Adrenal gland (tissue), 12 donors: ENCODE data around the gene DCLK2. TPM values are rescaled to one million over a fixed set of nuclear protein-coding genes. Genes with fewer than 3 reads are reported as not detected.

Source experiments
- DNase-seq, 7 donors: peaks; one replicate each; pipeline ENCODE4 v3.0.0-alpha.2; 2019 to 2020
- H3K27ac ChIP-seq, 5 donors: fragments of 200-600 bp; sonication (generic) in 4 of 5; 1 replicate in 3 of 5; 2 replicates in 2 of 5; pipeline versions ENCODE4 v1.5.1 to v1.8.0; 2016 to 2020; ENCODE audit warnings: mild to moderate bottlenecking in 1 of 5
- H3K27me3 ChIP-seq: fragments of 200-600 bp; 2 replicates; pipeline ENCODE4 v1.8.0; 2021
- H3K36me3 ChIP-seq, 2 donors: fragments of 200-600 bp; replicated peaks in 1 of 2; 1 replicate in 1 of 2; 2 replicates in 1 of 2; pipeline versions ENCODE4 v1.5.1 to v1.8.0; 2018 to 2022
- H3K4me1 ChIP-seq, 2 donors: fragments of 200-600 bp; replicated peaks in 1 of 2; 1 replicate in 1 of 2; 2 replicates in 1 of 2; pipeline versions ENCODE4 v1.5.1 to v1.8.0; 2018 to 2021
- H3K4me3 ChIP-seq, 4 donors: fragments of 200-600 bp; sonication (generic) in 3 of 4; one replicate each; pipeline ENCODE4 v1.5.1; 2016 to 2018
- H3K9me3 ChIP-seq, 3 donors: fragments of 200-600 bp; sonication (generic) in 1 of 3; replicated peaks in 1 of 3; 1 replicate in 2 of 3; 2 replicates in 1 of 3; pipeline versions ENCODE4 v1.5.1 to v1.8.0; 2016 to 2021
- CTCF ChIP-seq, 6 experiments: fragments of 450-650 bp in 4 of 6; fragments of 200-600 bp in 2 of 6; sonication (generic) in 1 of 6; IDR thresholded peaks; 1 replicate in 5 of 6; 2 replicates in 1 of 6; pipeline versions ENCODE4 v1.5.1 to v1.8.0; 2016 to 2021; ENCODE audit warnings: antibody characterized with exemption in 6 of 6, mild to moderate bottlenecking in 2 of 6, moderate library complexity in 1 of 6
- POLR2A ChIP-seq, 2 donors: fragments of 450-650 bp; IDR thresholded peaks; one replicate each; pipeline ENCODE4 v1.6.1; 2017; ENCODE audit warnings: antibody characterized with exemption in 2 of 2, mild to moderate bottlenecking in 2 of 2, moderate library complexity in 1 of 2
- WGBS, 4 donors: extraction: QIAGEN DNeasy Blood & Tissue Kit in 2 of 4; methylation state at CpG; one replicate each; pipeline versions ENCODE4 v1.1.5 to v1.1.7; 2013 to 2017; 5-methylcytosine and 5-hydroxymethylcytosine counted together
- intact Hi-C, 2 donors: fragments of 100-400 bp; cut with DNase I; formaldehyde crosslinking; loops; one replicate each; pipeline versions ENCODE4 v1.14.1 to v1.15.0; 2022 to 2023
- polyA plus RNA-seq, 3 donors: library from polyadenylated mRNA; stranded (reverse); fragments of 200-250 nt in 2 of 3; fragments of 350-450 nt in 1 of 3; fragmentation: Illumina TruSeq in 1 of 3; extraction: RNeasy Lipid Tissue Mini Kit (QIAGEN cat#74804) in 1 of 3; gene quantifications; one replicate each; pipeline ENCODE4 v1.2.3, GENCODE V29; 2013 to 2014
- total RNA-seq, 9 donors: library from RNA; depleted of rRNA in 4 of 9; stranded (reverse); fragments of >200 nt in 4 of 9; fragments of 120-200 nt in 1 of 9; fragmentation: NEBNext Ultra II Directional in 1 of 9; extraction: Animal tissue kit (Norgen Biotek cat#: 25700) in 1 of 9; gene quantifications; one replicate each; pipeline versions ENCODE4 v1.1.0 to v1.2.4, GENCODE V29; 2013 to 2023
- donor health status: healthy with polysubstance abuse.
- donor health status: Bipolar disorder and iron deficiency.
- donor health status: DM: yes; HTN: yes; CAD: no.
- donor health status: DM: no; HTN: no; CAD: no.
- donor health status: DM: no; HTN: no; CAD: no.
- donor health status: DM: yes; HTN: yes; CAD: no.

DCLK2 gene
- total and polyA plus RNA-seq, 12 donors = 2.9 to 11.4 (median 6.3) TPM

- no peaks in the 10 kb centered on the region for H3K4me1 ChIP-seq
- DNase-seq = no peak
- no peak overlapping the region for H3K27ac ChIP-seq
- no peaks in the 10 kb centered on the region for H3K9me3 ChIP-seq
- H3K4me3 ChIP-seq = no peak overlapping the region
- TF ChIP-seq CTCF (IDR thresholded peaks at IDR 0.05) (no peak), POLR2A (IDR thresholded peaks at IDR 0.05) (no peak)
- intact Hi-C loops = no loop called here
- WGBS, 4 donors = 79 to 89% (median 81%) methylated on average over 2 of the region's 2 CpGs
- H3K27me3 ChIP-seq = no peaks in the 10 kb centered on the region
- no peaks in the 10 kb centered on the region for H3K36me3 ChIP-seq
These were observed 211.0 kb downstream of the DCLK2 start for GRCh38 chr4:150289198-150289597.

GRCh38 chr4:150289881-150290280, 211.6 kb downstream of the DCLK2 start:
- no peak for TF ChIP-seq CTCF (IDR thresholded peaks at IDR 0.05)
- no peak for TF ChIP-seq POLR2A (IDR thresholded peaks at IDR 0.05)
- intact Hi-C loops = loop anchor here in 1 of 2 donors (10.0 kb wide), 1 partner anchor 575 kb away; no protein-coding TSS in a partner anchor
- Histone ChIP-seq H3K36me3 (no peaks in the 10 kb centered on the region), H3K4me3 (no peak overlapping the region), H3K27me3 (no peaks in the 10 kb centered on the region), H3K27ac (no peak overlapping the region), H3K9me3 (no peaks in the 10 kb centered on the region), H3K4me1 (no peaks in the 10 kb centered on the region)
- DNase-seq = no peak
- 88 to 96% (median 92%) methylated on average over 3 of the region's 3 CpGs for WGBS, 4 donors

DNA sequence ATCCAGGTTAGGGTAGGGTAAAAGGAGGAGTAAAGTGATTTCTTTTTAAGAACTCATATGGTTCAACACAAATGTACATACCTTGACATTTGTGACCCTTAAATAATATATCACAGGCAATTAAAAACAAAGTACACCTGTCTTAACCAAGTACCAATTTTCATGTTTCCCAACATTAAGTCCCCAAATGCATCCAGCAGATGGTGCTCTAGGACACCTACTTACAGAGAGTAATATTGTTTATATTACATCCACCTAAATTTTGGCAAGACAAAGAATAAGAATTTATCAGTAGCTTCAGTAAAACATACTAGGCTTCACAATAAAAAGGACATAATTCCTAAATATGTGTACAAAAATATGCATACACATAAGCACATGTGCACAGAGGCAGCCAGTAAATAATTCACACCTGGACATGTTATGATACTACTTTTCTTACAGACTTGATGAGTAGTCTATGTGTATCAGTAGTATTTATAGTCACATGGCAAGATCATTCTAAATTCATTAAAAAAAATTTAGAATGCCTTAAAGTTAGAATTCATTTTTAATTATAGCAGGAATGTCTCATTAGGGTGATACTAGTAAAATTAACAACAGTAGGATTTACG, 219.7 kb downstream of the DCLK2 start:
- 89 to 94% (median 92%) methylated on average over 1 of the region's 1 CpG for WGBS, 4 donors
- H3K4me1 ChIP-seq = peaks cover 0 to 6% of the 10 kb centered on the region in 2 donors
- DNase-seq = peak; percentile 28 to 83 (median 50)
- no peak overlapping the region for H3K4me3 ChIP-seq
- intact Hi-C loops = loop anchor here in 1 of 2 donors (10.0 kb wide), 1 partner anchor 567 kb away; no protein-coding TSS in a partner anchor
- no peaks in the 10 kb centered on the region for H3K27me3 ChIP-seq
- H3K27ac ChIP-seq = no peak overlapping the region
- no peaks in the 10 kb centered on the region for H3K36me3 ChIP-seq
- peak; percentile 29 to 76 (median 59) for TF ChIP-seq CTCF (IDR thresholded peaks at IDR 0.05)
- no peak for TF ChIP-seq POLR2A (IDR thresholded peaks at IDR 0.05)
- H3K9me3 ChIP-seq = no peaks in the 10 kb centered on the region

- Histone ChIP-seq H3K4me1 (peaks cover 0 to 6% of the 10 kb centered on the region in 2 donors), H3K36me3 (no peaks in the 10 kb centered on the region), H3K27me3 (no peaks in the 10 kb centered on the region), H3K9me3 (no peaks in the 10 kb centered on the region), H3K4me3 (no peak overlapping the region), H3K27ac (no peak overlapping the region)
- intact Hi-C loops = loop anchor here in 1 of 2 donors (10.0 kb wide), 1 partner anchor 565 kb away; no protein-coding TSS in a partner anchor
- 81 to 96% (median 93%) methylated on average over 4 of the region's 4 CpGs for WGBS, 4 donors
- TF ChIP-seq CTCF (IDR thresholded peaks at IDR 0.05) (no peak), POLR2A (IDR thresholded peaks at IDR 0.05) (no peak)
- DNase-seq = no peak
These were observed 221.6 kb downstream of the DCLK2 start for GRCh38 chr4:150299816-150300215.
